BLaER1 (cell line): ENCODE measurements around the gene FNDC3B.

Experiments
- H3K27ac ChIP-seq: shearing (Covaris generic); formaldehyde crosslinking; 2 replicates; pipeline ENCODE4 v1.8.1; 2022
- H3K27me3 ChIP-seq: shearing (Covaris generic); formaldehyde crosslinking; 2 replicates; pipeline ENCODE4 v1.8.1; 2022
- H3K36me3 ChIP-seq: shearing (Covaris generic); formaldehyde crosslinking; 2 replicates; pipeline ENCODE4 v1.8.1; 2022
- H3K4me1 ChIP-seq: shearing (Covaris generic); formaldehyde crosslinking; 2 replicates; pipeline ENCODE4 v1.8.1; 2022
- H3K4me2 ChIP-seq: shearing (Covaris generic); formaldehyde crosslinking; 2 replicates; pipeline ENCODE4 v1.8.1; 2022
- H3K4me3 ChIP-seq: shearing (Covaris generic); formaldehyde crosslinking; 2 replicates; pipeline ENCODE4 v1.8.1; 2022
- H3K9ac ChIP-seq: shearing (Covaris generic); formaldehyde crosslinking; 2 replicates; pipeline ENCODE4 v1.8.1; 2022
- H3K9me3 ChIP-seq: shearing (Covaris generic); formaldehyde crosslinking; 2 replicates; pipeline ENCODE4 v1.8.1; 2022
- H4K20me1 ChIP-seq: shearing (Covaris generic); formaldehyde crosslinking; 2 replicates; pipeline ENCODE4 v1.8.1; 2022
- Cebpa-rat ChIP-seq: shearing (Covaris generic); IDR thresholded peaks from 2 replicates; pipeline ENCODE4 v1.8.1; 2022

The FNDC3B gene

DNA sequence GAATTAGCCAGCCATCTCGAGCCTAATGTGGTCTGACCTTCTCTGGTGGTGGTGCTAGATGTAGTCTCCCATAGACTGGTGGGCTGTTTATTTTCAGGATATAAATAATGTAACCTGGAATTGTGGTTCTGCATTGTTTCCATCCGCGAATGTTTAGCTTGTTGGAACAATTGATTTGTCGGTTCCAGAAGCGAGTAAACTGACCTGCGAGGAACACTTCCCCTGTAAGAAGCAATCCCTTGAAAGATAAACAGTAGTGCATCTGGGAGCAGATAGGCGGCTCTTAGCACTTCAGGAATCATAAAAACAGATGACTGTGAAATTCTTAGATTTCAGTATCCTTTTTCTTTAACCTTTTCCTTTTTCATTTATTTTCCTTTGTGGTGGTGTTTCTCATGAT lies 251.1 kb downstream of the FNDC3B start:
- peaks cover 4% of the 10 kb centered on the region; the same call in 1 of the 2 replicates for H3K9me3 ChIP-seq
- peaks cover 78% of the 10 kb centered on the region for H3K36me3 ChIP-seq
- H3K27me3 ChIP-seq = no peaks in the 10 kb centered on the region
- no peak for TF ChIP-seq Cebpa-rat
- H3K9ac ChIP-seq = no peak overlapping the region
- no peak overlapping the region for H3K4me3 ChIP-seq
- no peaks in the 10 kb centered on the region for H4K20me1 ChIP-seq
- no peak overlapping the region for H3K27ac ChIP-seq
- no peak overlapping the region for H3K4me2 ChIP-seq
- no peaks in the 10 kb centered on the region; the same call in 1 of the 2 replicates for H3K4me1 ChIP-seq

GRCh38 chr3:172291650-172292049 lies 252.3 kb downstream of the FNDC3B start:
- Histone ChIP-seq H3K9me3 (peaks cover 4% of the 10 kb centered on the region; the same call in 1 of the 2 replicates), H3K36me3 (peaks cover 84% of the 10 kb centered on the region), H4K20me1 (no peaks in the 10 kb centered on the region), H3K4me2 (no peak overlapping the region), H3K27ac (no peak overlapping the region), H3K9ac (no peak overlapping the region), H3K4me3 (no peak overlapping the region), H3K4me1 (no peaks in the 10 kb centered on the region; the same call in 1 of the 2 replicates), H3K27me3 (no peaks in the 10 kb centered on the region)
- TF ChIP-seq Cebpa-rat = no peak

GRCh38 chr3:172292422-172292821 lies 253.0 kb downstream of the FNDC3B start:
- Histone ChIP-seq H4K20me1 (no peaks in the 10 kb centered on the region), H3K4me3 (no peak overlapping the region), H3K9me3 (peaks cover 4% of the 10 kb centered on the region; the same call in 1 of the 2 replicates), H3K36me3 (peaks cover 80% of the 10 kb centered on the region), H3K27ac (no peak overlapping the region), H3K4me1 (no peaks in the 10 kb centered on the region; the same call in 1 of the 2 replicates), H3K27me3 (no peaks in the 10 kb centered on the region), H3K9ac (no peak overlapping the region), H3K4me2 (no peak overlapping the region)
- no peak for TF ChIP-seq Cebpa-rat

DNA sequence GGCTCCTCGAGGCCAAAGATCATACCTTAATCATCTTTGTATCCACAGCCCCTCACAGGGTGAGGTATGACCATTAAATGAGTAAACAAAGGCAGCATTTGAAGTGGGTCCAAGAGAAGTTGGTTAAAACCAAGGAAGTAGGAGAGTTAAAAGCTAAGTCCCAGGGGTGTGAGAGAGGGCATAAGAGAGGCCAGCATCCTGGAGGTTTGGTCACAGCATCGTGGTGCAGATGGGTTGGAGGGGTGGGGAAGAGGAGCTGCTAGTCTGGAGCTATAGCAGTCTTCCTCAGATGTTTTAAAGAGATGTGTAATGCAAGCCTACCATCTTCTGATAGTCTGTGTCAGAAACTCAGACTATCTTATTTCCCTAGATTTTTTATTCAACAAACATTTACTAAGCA lies 253.7 kb downstream of the FNDC3B start:
- H3K4me2 ChIP-seq = no peak overlapping the region
- H3K4me1 ChIP-seq = no peaks in the 10 kb centered on the region; the same call in 1 of the 2 replicates
- no peak overlapping the region for H3K9ac ChIP-seq
- no peak overlapping the region for H3K4me3 ChIP-seq
- no peaks in the 10 kb centered on the region for H4K20me1 ChIP-seq
- no peaks in the 10 kb centered on the region for H3K27me3 ChIP-seq
- peaks cover 4% of the 10 kb centered on the region; the same call in 1 of the 2 replicates for H3K9me3 ChIP-seq
- TF ChIP-seq Cebpa-rat = no peak
- H3K27ac ChIP-seq = no peak overlapping the region
- peaks cover 74% of the 10 kb centered on the region for H3K36me3 ChIP-seq

GRCh38 chr3:172294223-172294806 lies 254.9 kb downstream of the FNDC3B start:
- Histone ChIP-seq H3K27ac (no peak overlapping the region), H3K4me3 (no peak overlapping the region), H3K4me1 (no peaks in the 10 kb centered on the region; the same call in 1 of the 2 replicates), H3K36me3 (peaks cover 71% of the 10 kb centered on the region), H3K4me2 (no peak overlapping the region), H3K27me3 (no peaks in the 10 kb centered on the region), H4K20me1 (no peaks in the 10 kb centered on the region), H3K9ac (no peak overlapping the region), H3K9me3 (peaks cover 4% of the 10 kb centered on the region; the same call in 1 of the 2 replicates)
- TF ChIP-seq Cebpa-rat = no peak

DNA sequence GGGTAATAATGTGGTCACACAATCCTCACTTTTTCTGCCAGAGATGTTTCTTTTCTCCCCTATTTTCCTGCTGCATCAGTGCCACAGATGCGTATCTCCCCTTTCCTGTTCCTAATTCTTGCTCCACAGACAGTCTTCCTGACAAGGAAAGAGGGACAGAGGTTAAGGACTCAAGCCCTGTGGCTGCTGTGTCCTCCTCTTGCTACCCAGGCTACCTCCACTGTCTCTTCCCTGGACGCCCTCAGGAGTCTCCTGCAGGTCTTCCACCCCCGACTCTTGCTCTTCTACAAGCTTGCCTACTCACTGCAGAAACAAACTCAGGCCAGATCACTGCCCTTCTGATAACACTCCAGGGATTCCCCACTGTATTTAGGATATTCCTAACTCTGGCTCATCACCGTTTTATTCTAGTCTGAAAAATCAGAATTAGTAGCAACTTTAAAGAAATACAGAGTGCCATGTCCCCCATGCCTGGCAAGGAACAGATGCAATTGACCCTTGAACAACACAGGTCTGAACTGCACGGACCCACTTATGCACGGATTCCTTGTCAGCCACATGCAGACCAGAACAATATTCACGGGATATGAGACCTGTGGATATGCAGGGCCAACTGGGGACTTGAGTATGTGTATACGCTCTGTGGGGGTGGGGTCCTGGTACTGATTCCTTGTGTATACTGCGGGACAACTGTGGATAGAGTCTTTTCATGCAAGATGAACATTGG lies 257.0 kb downstream of the FNDC3B start:
- H4K20me1 ChIP-seq = no peaks in the 10 kb centered on the region
- peaks cover 4% of the 10 kb centered on the region; the same call in 1 of the 2 replicates for H3K9me3 ChIP-seq
- H3K4me2 ChIP-seq = no peak overlapping the region

GRCh38 chr3:172296975-172297332 lies 257.6 kb downstream of the FNDC3B start:
- Histone ChIP-seq H3K4me2 (no peak overlapping the region), H3K4me1 (no peaks in the 10 kb centered on the region; the same call in 1 of the 2 replicates), H4K20me1 (no peaks in the 10 kb centered on the region), H3K36me3 (peaks cover 76% of the 10 kb centered on the region), H3K27me3 (no peaks in the 10 kb centered on the region), H3K9ac (no peak overlapping the region), H3K4me3 (no peak overlapping the region), H3K27ac (no peak overlapping the region), H3K9me3 (peaks cover 4% of the 10 kb centered on the region; the same call in 1 of the 2 replicates)
- no peak for TF ChIP-seq Cebpa-rat

More for the DNA sequence above, 257.0 kb downstream of the FNDC3B start:
- Histone ChIP-seq H3K36me3 (peaks cover 76% of the 10 kb centered on the region), H3K4me1 (no peaks in the 10 kb centered on the region; the same call in 1 of the 2 replicates), H3K4me3 (no peak overlapping the region), H3K27ac (no peak overlapping the region), H3K27me3 (no peaks in the 10 kb centered on the region), H3K9ac (no peak overlapping the region)
- no peak for TF ChIP-seq Cebpa-rat

DNA sequence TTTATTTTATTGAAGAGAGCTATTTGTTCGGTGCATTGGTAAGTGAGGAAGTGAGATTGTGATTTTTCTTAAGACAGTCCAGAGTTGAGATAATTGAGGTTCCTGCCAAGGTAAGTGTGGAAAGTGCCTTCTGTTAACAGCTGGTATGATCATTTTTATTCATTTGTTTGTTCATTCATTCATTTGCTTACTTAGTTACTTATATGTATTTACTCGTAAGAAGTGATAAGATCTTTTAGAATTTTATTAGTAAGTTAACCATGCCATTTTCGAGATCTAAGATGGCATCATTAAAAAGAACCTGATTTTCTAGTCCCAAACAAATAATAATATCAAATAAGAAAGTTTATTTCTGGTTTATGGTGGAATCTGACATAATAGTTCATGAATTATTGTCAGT lies 258.9 kb downstream of the FNDC3B start:
- Histone ChIP-seq H3K4me2 (no peak overlapping the region), H3K36me3 (peaks cover 64% of the 10 kb centered on the region), H3K4me1 (no peaks in the 10 kb centered on the region), H3K4me3 (no peak overlapping the region), H3K27me3 (no peaks in the 10 kb centered on the region), H4K20me1 (no peaks in the 10 kb centered on the region), H3K9ac (no peak overlapping the region), H3K27ac (no peak overlapping the region), H3K9me3 (peaks cover 4% of the 10 kb centered on the region; the same call in 1 of the 2 replicates)
- TF ChIP-seq Cebpa-rat = no peak

GRCh38 chr3:172300187-172300586 lies 260.8 kb downstream of the FNDC3B start:
- Histone ChIP-seq H3K27ac (no peak overlapping the region), H4K20me1 (no peaks in the 10 kb centered on the region), H3K4me1 (no peaks in the 10 kb centered on the region), H3K4me3 (no peak overlapping the region), H3K9ac (no peak overlapping the region), H3K36me3 (peaks cover 52% of the 10 kb centered on the region), H3K9me3 (no peaks in the 10 kb centered on the region), H3K4me2 (no peak overlapping the region), H3K27me3 (no peaks in the 10 kb centered on the region)
- TF ChIP-seq Cebpa-rat = no peak

DNA sequence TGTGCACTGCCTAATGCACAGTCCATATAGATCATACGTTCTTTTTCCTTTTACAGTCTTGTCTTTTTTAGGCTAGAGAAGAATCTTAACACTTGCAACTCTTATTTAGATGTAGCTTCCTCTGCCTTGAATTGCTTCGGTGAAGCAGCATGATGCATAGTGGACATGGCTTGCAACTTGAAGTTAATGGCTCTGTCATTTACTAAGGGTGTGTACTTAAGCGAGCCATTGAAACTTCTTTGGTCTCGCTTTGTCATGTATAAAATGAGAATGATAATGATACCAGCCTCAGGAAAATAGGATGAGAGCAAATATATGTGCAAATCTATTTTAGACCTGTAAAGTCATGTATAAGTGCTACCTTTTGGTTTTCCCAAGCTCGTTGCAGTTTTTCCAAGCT lies 261.5 kb downstream of the FNDC3B start:
- H3K4me2 ChIP-seq = no peak overlapping the region
- H3K9ac ChIP-seq = no peak overlapping the region
- TF ChIP-seq Cebpa-rat = no peak
- no peak overlapping the region for H3K27ac ChIP-seq
- peaks cover 51% of the 10 kb centered on the region for H3K36me3 ChIP-seq
- no peaks in the 10 kb centered on the region for H3K27me3 ChIP-seq
- H4K20me1 ChIP-seq = no peaks in the 10 kb centered on the region
- no peaks in the 10 kb centered on the region for H3K4me1 ChIP-seq
- H3K4me3 ChIP-seq = no peak overlapping the region
- no peaks in the 10 kb centered on the region for H3K9me3 ChIP-seq
